Activated CD8-positive, alpha-beta memory T cell treated with anti-CD3 and anti-CD28 coated beads for 1 hour (primary cell): ENCODE data around the gene CCDC88A.
"Not testable (repeated sequence)": the region's sequence is repeated elsewhere in the genome, so short reads cannot be mapped to it uniquely, and the experiment has no call there.

Source experiments
- DNase-seq, 2 donors: peaks; one replicate each; pipeline ENCODE4 v3.0.0-alpha.2; 2020; ENCODE audit warnings: low read depth in 1 of 2; ENCODE audit errors: extremely low read depth in 1 of 2

The CCDC88A gene

GRCh38 chr2:55245411-55245810, 174.2 kb downstream of the CCDC88A start:
- DNase-seq = no peak

- no peak for DNase-seq
These were observed 177.0 kb downstream of the CCDC88A start for GRCh38 chr2:55242617-55243016.

- not testable (repeated sequence) for DNase-seq
These were observed 178.1 kb downstream of the CCDC88A start for GRCh38 chr2:55241582-55241981.

GRCh38 chr2:55239656-55240222, 179.9 kb downstream of the CCDC88A start:
- no peak for DNase-seq
